ENCODE results near the gene RPL6.

RPL6 gene

DNA sequence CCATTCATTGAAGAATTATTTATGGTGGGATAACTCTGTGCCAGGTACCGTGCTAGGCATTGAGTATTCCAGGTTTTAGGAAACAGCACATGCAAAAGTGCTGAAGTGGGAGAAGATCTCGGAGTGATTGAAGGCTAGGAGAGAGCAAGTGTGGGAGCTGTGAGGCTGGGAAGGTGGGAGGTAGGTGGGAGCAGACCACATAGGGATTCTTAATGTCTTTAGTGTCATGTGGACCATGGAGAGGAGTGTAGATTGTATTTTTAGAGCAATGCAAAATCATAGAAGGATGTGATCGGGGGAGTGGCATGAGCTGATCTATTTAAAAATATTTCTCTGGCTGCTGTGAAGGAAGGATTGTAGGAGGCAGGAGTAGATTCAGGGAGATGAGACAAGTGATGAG is 14.7 kb upstream of the RPL6 start:
- H3K4me1 ChIP-seq, result peaks cover 0 to 48% (median 33%) of the 10 kb centered on the region in 4 donors
- intact Hi-C loops (cut with DNase I; ENCODE audit: low total_unique reads), result no loop called here
- H3K27ac ChIP-seq, result no peak overlapping the region
- no peak overlapping the region for H3K4me3 ChIP-seq
- no peaks in the 10 kb centered on the region for H3K27me3 ChIP-seq
- TF ChIP-seq, protein P1, sequence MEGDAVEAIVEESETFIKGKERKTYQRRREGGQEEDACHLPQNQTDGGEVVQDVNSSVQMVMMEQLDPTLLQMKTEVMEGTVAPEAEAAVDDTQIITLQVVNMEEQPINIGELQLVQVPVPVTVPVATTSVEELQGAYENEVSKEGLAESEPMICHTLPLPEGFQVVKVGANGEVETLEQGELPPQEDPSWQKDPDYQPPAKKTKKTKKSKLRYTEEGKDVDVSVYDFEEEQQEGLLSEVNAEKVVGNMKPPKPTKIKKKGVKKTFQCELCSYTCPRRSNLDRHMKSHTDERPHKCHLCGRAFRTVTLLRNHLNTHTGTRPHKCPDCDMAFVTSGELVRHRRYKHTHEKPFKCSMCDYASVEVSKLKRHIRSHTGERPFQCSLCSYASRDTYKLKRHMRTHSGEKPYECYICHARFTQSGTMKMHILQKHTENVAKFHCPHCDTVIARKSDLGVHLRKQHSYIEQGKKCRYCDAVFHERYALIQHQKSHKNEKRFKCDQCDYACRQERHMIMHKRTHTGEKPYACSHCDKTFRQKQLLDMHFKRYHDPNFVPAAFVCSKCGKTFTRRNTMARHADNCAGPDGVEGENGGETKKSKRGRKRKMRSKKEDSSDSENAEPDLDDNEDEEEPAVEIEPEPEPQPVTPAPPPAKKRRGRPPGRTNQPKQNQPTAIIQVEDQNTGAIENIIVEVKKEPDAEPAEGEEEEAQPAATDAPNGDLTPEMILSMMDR (IDR thresholded peaks at IDR 0.05), result no peak
- no peaks in the 10 kb centered on the region for H3K36me3 ChIP-seq
- no peak for DNase-seq
- no peaks in the 10 kb centered on the region for H3K9me3 ChIP-seq

DNA sequence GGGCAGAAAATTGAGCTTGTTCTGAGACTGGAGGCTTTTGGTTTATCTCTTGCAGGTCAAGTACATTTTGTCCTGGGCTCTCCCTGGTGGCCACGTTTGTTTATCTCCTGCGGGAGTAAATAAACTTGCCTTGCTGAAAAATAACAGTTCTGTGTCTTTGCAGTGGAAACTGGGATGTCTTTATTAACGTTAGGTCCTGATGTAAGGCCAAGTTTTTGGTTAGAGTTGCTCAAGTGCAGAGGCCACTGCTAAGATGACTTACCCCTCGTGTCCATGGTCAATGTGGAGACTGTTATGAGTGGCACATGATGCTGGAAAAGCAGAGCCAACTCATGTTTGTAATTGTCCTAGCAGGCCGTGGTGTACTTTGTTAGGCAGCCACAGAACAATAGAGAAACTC is 13.1 kb upstream of the RPL6 start:
- Histone ChIP-seq H3K4me3 (no peak overlapping the region), H3K9me3 (no peaks in the 10 kb centered on the region), H3K4me1 (peaks cover 0 to 58% (median 40%) of the 10 kb centered on the region in 4 donors), H3K36me3 (no peaks in the 10 kb centered on the region), H3K27me3 (no peaks in the 10 kb centered on the region), H3K27ac (no peak overlapping the region)
- TF ChIP-seq, protein P1 (IDR thresholded peaks at IDR 0.05), result no peak
- DNase-seq, result peak in 1 of 2 donors; percentile 54
- intact Hi-C loops (cut with DNase I; ENCODE audit: low total_unique reads), result no loop called here

DNA sequence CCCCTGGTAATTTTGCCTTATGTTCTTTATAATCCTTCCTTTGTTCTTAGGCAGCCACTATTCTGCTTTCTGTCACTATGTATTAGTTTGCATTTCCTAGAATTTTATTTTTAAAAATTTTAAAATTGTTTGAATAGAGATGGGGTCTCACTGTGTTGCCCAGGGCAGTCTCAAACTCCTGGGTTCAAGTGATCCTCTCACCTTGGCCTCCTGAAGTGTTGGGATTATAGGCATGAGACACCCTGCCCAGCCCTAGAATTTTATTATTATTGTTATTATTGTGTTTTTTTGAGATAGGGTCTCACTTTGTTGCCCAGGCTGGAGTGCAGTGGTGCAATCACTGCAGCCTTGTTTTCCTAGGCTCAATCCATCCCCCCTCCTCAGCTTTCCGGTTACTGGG is 12.0 kb upstream of the RPL6 start:
- intact Hi-C loops (cut with DNase I; ENCODE audit: low total_unique reads), result no loop called here
- peaks cover 0 to 58% (median 41%) of the 10 kb centered on the region in 4 donors for H3K4me1 ChIP-seq
- TF ChIP-seq, protein P1 (IDR thresholded peaks at IDR 0.05), result no peak
- no peak for DNase-seq
- H3K9me3 ChIP-seq, result no peaks in the 10 kb centered on the region
- H3K27me3 ChIP-seq, result no peaks in the 10 kb centered on the region
- no peak overlapping the region for H3K27ac ChIP-seq
- no peaks in the 10 kb centered on the region for H3K36me3 ChIP-seq
- H3K4me3 ChIP-seq, result no peak overlapping the region

DNA sequence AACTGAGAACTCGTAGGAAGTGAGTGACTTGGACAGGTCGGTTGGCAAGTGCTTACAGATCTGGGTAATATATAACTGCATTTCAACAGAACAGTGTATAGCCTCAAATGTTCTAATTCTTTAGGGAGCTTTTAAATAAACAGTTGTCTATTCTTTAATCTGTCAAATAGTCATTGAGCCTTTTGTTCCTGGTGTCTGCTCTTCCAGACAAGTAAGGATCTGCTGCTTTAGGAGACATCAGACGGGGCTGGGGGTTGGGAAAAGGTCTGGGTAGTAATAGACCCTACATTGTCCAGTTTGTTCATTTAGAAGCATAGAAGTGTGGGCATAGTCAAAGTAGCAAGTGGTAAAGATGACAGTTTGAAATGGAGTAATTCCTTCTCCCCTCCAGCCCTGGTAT is 11.3 kb upstream of the RPL6 start:
- Histone ChIP-seq H3K27ac (no peak overlapping the region), H3K4me3 (no peak overlapping the region), H3K9me3 (no peaks in the 10 kb centered on the region), H3K4me1 (peaks cover 0 to 58% (median 41%) of the 10 kb centered on the region in 4 donors), H3K27me3 (no peaks in the 10 kb centered on the region), H3K36me3 (no peaks in the 10 kb centered on the region)
- intact Hi-C loops (cut with DNase I; ENCODE audit: low total_unique reads), result no loop called here
- TF ChIP-seq, protein P1 (IDR thresholded peaks at IDR 0.05), result no peak
- no peak for DNase-seq

DNA sequence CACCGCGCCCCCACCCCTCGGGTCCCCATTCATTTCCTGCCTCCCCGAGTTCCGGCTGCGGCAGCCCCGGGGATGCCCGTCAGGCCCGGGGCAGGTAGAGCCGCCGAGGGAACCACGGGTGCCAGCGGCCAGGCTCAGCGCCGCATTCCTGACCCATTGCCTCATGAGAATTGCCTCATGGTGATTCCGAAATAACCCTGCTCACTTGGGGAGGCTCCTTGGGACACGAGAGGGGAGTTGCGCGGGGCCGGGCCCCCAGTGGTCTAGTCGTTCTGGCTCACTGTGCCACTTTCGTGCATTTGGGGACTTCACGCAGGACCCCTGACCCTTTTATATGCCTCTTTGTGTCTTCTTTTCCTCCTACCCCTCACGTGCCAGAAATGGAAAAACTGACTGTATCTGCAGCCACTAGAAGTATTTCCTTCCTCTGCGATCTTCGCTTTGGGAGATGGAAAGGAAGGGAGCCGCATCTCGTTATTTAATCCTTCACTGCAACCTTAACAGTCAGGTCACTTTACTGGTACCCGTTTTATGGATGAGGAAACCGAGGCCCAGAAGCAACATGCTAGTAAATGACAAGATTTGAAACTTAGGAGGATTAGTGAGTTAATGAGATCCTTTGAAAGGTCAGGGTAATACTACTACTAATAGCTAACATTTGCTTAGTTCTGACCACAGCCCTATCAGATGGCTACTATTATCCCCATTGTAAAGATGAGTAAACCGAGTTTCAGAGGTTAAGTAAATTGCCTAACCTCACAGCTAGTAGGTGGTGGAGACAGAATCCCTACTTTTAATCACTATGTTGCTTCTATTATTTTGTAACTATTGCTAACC is 10.1 kb upstream of the RPL6 start:
- DNase-seq, result peak; percentile 75 to 88
- intact Hi-C loops (cut with DNase I; ENCODE audit: low total_unique reads), result no loop called here
- Histone ChIP-seq H3K4me1 (peaks cover 0 to 57% (median 40%) of the 10 kb centered on the region in 4 donors), H3K4me3 (peak overlapping the region; percentile 71 to 99), H3K9me3 (no peaks in the 10 kb centered on the region), H3K27ac (peak overlapping the region; percentile 96 to 100), H3K36me3 (no peaks in the 10 kb centered on the region), H3K27me3 (no peaks in the 10 kb centered on the region)
- TF ChIP-seq, protein P1 (IDR thresholded peaks at IDR 0.05), result no peak

All from tibial artery (tissue), 4 donors.